Measurements from ENCODE around the gene FCAR.
"Not testable (repeated sequence)": the region's sequence is repeated elsewhere in the genome, so short reads cannot be mapped to it uniquely, and the experiment has no call there.

The FCAR gene

DNA sequence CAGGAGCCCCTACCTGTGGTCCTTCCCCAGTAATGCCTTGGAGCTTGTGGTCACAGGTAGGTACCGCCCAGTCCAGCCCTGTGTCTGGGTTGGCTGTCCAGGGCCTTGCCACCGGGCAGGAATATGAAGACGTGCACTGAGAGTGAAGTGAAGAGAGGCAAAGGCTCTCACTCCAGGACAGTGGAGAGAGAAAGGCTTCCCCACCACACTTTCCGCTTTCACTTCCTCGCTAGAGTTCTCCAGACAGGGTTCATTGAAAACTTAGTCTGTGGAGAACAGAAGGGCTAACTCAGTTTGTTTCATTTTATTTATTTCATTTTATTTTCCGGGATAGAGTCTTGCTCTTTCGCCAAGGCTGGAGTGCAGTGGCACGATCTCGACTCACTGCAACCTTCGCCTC is 14.2 kb downstream of the FCAR start:
- Histone ChIP-seq H3K9ac (no peak overlapping the region), H3K4me1 (no peaks in the 10 kb centered on the region), H2AFZ (no peak overlapping the region), H3K4me2 (ENCODE audit: low read length) (no peak overlapping the region), H3K27ac (no peak overlapping the region), H3K79me2 (no peaks in the 10 kb centered on the region), H3K27me3 (ENCODE audit: control insufficient read depth, insufficient read depth, low read length) (no peaks in the 10 kb centered on the region), H3K36me3 (ENCODE audit: control insufficient read depth, insufficient read depth, low read length) (no peaks in the 10 kb centered on the region), H3K4me3 (ENCODE audit: low read depth, low read length) (no peak overlapping the region), H3K9me3 (ENCODE audit: control insufficient read depth, low read length) (no peaks in the 10 kb centered on the region)
- TF ChIP-seq, protein P1, sequence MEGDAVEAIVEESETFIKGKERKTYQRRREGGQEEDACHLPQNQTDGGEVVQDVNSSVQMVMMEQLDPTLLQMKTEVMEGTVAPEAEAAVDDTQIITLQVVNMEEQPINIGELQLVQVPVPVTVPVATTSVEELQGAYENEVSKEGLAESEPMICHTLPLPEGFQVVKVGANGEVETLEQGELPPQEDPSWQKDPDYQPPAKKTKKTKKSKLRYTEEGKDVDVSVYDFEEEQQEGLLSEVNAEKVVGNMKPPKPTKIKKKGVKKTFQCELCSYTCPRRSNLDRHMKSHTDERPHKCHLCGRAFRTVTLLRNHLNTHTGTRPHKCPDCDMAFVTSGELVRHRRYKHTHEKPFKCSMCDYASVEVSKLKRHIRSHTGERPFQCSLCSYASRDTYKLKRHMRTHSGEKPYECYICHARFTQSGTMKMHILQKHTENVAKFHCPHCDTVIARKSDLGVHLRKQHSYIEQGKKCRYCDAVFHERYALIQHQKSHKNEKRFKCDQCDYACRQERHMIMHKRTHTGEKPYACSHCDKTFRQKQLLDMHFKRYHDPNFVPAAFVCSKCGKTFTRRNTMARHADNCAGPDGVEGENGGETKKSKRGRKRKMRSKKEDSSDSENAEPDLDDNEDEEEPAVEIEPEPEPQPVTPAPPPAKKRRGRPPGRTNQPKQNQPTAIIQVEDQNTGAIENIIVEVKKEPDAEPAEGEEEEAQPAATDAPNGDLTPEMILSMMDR (IDR thresholded peaks at IDR 0.05): no peak

DNA sequence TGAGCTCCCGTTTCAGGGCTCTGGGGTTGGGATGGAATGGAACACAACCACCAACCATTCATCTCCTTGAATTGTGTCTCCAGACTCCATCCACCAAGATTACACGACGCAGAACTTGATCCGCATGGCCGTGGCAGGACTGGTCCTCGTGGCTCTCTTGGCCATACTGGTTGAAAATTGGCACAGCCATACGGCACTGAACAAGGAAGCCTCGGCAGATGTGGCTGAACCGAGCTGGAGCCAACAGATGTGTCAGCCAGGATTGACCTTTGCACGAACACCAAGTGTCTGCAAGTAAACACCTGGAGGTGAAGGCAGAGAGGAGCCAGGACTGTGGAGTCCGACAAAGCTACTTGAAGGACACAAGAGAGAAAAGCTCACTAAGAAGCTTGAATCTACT is 15.5 kb downstream of the FCAR start:
- no peaks in the 10 kb centered on the region for H3K9me3 ChIP-seq (ENCODE audit: control insufficient read depth, low read length)
- no peak overlapping the region for H3K4me2 ChIP-seq (ENCODE audit: low read length)
- no peak overlapping the region for H3K9ac ChIP-seq
- TF ChIP-seq, protein P1 (IDR thresholded peaks at IDR 0.05): no peak
- no peaks in the 10 kb centered on the region for H3K36me3 ChIP-seq (ENCODE audit: control insufficient read depth, insufficient read depth, low read length)
- no peak overlapping the region for H3K27ac ChIP-seq
- H3K27me3 ChIP-seq (ENCODE audit: control insufficient read depth, insufficient read depth, low read length): no peaks in the 10 kb centered on the region
- no peaks in the 10 kb centered on the region for H3K4me1 ChIP-seq
- H2AFZ ChIP-seq: no peak overlapping the region
- H3K79me2 ChIP-seq: no peaks in the 10 kb centered on the region
- no peak overlapping the region for H3K4me3 ChIP-seq (ENCODE audit: low read depth, low read length)

DNA sequence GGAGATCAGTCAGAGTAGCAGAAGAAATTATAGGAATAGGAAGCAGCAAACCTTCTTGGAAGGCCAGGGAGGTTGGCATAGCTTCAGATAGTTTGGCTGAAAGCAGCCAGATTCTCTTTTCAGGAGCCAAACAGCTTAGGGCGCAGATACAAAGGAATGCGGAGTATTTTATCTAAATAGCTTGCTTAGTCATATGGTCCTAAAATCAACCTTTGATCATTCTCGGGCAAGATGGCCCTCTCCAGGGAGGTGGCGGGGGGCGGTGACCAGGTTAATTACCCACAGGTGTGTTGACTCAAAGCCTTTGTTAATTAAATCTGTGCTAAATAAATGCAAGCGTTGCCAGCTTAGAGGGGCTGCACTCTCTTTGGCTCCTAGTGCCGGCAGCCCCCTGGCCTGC is 19.4 kb downstream of the FCAR start:
- Histone ChIP-seq H3K4me2 (ENCODE audit: low read length) (no peak overlapping the region), H2AFZ (no peak overlapping the region), H3K9me3 (ENCODE audit: control insufficient read depth, low read length) (no peaks in the 10 kb centered on the region), H3K9ac (no peak overlapping the region), H3K79me2 (no peaks in the 10 kb centered on the region), H3K27me3 (ENCODE audit: control insufficient read depth, insufficient read depth, low read length) (no peaks in the 10 kb centered on the region), H3K36me3 (ENCODE audit: control insufficient read depth, insufficient read depth, low read length) (no peaks in the 10 kb centered on the region), H3K4me1 (no peaks in the 10 kb centered on the region), H3K4me3 (ENCODE audit: low read depth, low read length) (no peak overlapping the region), H3K27ac (no peak overlapping the region)
- TF ChIP-seq, protein P1 (IDR thresholded peaks at IDR 0.05): no peak

DNA sequence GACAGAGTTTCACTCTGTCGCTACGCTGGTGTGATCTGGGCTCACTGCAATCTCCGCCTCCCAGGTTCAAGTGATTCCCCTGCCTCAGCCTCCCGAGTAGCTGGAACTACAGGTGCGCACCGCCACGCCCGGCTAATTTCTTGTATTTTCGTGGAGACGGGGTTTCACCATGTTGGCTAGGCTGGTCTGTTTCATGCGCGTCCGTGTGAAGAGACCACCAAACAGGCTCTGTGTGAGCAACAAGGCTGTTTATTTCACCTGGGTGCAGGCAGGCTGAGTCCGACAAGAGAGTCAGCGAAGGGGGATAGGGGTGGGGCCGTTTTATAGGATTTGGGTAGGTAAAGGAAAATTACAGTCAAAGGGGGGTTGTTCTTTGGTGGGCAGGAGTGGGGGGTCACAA is 20.1 kb downstream of the FCAR start:
- H3K9ac ChIP-seq; H3K4me3 ChIP-seq (ENCODE audit: low read depth, low read length); H3K4me2 ChIP-seq (ENCODE audit: low read length); H3K27ac ChIP-seq; H3K4me1 ChIP-seq; H3K27me3 ChIP-seq (ENCODE audit: control insufficient read depth, insufficient read depth, low read length); H3K79me2 ChIP-seq; H3K36me3 ChIP-seq (ENCODE audit: control insufficient read depth, insufficient read depth, low read length); H3K9me3 ChIP-seq (ENCODE audit: control insufficient read depth, low read length); H2AFZ ChIP-seq: not testable (repeated sequence)

DNA sequence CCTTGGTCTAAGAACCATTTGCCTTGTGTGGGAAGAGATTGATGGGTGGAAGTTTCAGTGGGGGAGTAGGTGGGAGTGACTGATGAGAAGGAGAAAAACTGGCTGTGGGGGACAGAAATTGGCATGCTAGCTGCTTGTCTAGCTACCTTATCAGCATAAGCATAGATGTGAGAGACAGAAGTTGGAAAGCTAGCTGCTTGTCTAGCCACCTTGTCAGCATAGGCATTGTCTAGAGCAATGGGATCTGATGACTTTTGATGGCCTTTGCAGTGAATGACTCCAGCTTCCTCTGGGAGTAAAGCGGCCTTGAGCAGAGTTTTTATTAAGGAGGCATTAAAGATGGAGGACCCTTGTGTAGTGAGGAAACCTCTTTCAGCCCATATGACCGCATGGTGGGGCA is 22.0 kb downstream of the FCAR start:
- Histone ChIP-seq H3K4me2 (ENCODE audit: low read length) (no peak overlapping the region), H2AFZ (no peak overlapping the region), H3K9ac (no peak overlapping the region), H3K27ac (no peak overlapping the region), H3K9me3 (ENCODE audit: control insufficient read depth, low read length) (no peaks in the 10 kb centered on the region), H3K27me3 (ENCODE audit: control insufficient read depth, insufficient read depth, low read length) (no peaks in the 10 kb centered on the region), H3K4me1 (no peaks in the 10 kb centered on the region), H3K79me2 (no peaks in the 10 kb centered on the region), H3K36me3 (ENCODE audit: control insufficient read depth, insufficient read depth, low read length) (no peaks in the 10 kb centered on the region), H3K4me3 (ENCODE audit: low read depth, low read length) (no peak overlapping the region)
- TF ChIP-seq, protein P1 (IDR thresholded peaks at IDR 0.05): no peak

DNA sequence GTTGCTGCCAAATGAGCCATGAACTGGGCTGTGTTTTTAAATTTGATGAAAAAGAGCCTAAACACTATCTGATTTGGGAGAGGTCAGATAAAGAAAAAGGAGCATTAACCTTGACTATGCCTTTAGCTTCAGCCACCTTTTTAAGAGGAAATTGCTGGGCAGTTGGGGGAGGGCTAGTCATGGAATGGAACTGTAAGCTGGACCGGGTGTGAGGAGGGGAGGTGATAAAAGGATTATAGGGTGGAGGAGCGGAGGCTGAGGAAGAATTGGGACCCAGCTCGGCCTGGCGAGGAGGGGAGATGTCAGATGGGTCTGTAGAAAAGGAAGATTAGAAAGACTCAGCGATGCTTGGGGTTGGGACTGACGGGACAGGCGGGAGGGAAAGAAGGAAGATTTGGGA is 24.6 kb downstream of the FCAR start:
- H3K9me3 ChIP-seq (ENCODE audit: control insufficient read depth, low read length); H3K4me1 ChIP-seq; H3K4me3 ChIP-seq (ENCODE audit: low read depth, low read length); H3K79me2 ChIP-seq; H3K27me3 ChIP-seq (ENCODE audit: control insufficient read depth, insufficient read depth, low read length); H3K4me2 ChIP-seq (ENCODE audit: low read length); H3K36me3 ChIP-seq (ENCODE audit: control insufficient read depth, insufficient read depth, low read length); H2AFZ ChIP-seq; H3K9ac ChIP-seq; H3K27ac ChIP-seq: not testable (repeated sequence)

DNA sequence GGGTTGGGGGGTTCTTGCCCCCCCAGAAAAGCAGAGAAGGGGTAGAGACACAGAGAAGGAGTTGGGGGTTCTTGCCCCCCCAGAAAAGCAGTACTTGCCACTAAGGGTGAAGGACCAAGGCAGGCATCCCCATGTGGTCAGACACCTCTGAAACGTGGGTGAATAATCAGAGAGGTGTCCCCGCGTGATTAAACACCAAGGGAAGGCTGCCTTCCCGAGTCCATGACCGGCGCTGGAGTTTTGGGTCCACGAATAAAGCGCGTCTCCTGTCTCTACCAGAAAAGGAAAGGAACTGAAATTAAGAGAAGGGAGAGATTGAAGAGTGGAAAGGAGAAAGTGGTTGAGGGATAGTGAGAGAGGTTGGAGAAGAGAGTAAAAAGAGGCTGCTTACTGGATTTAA is 25.6 kb downstream of the FCAR start:
- not testable (repeated sequence) for H3K27ac ChIP-seq; H2AFZ ChIP-seq; H3K79me2 ChIP-seq; H3K9me3 ChIP-seq (ENCODE audit: control insufficient read depth, low read length); H3K36me3 ChIP-seq (ENCODE audit: control insufficient read depth, insufficient read depth, low read length); H3K4me1 ChIP-seq; H3K9ac ChIP-seq; H3K4me3 ChIP-seq (ENCODE audit: low read depth, low read length); H3K4me2 ChIP-seq (ENCODE audit: low read length); H3K27me3 ChIP-seq (ENCODE audit: control insufficient read depth, insufficient read depth, low read length)

DNA sequence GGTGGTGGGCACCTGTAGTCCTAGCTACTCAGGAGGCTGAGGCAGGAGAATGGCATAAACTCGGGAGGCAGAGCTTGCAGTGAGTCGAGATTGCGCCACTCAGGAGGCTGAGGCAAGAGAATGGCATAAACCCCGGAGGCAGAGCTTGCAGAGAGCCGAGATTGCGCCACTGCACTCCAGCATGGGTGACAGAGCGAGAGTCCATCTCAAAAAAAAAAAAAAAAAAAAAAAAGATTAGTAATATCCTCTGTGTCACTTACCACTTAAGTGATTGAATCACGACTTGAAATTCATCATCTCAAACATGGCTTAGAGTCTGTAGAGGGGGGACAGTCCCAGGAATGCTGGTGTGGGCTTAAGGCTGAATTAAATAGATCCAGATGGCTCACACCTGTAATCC is 27.1 kb downstream of the FCAR start:
- not testable (repeated sequence) for H3K4me1 ChIP-seq; H3K27ac ChIP-seq; H3K27me3 ChIP-seq (ENCODE audit: control insufficient read depth, insufficient read depth, low read length); H3K4me2 ChIP-seq (ENCODE audit: low read length); H3K4me3 ChIP-seq (ENCODE audit: low read depth, low read length); H2AFZ ChIP-seq; H3K79me2 ChIP-seq; H3K9ac ChIP-seq; H3K9me3 ChIP-seq (ENCODE audit: control insufficient read depth, low read length); H3K36me3 ChIP-seq (ENCODE audit: control insufficient read depth, insufficient read depth, low read length)
